ENCODE measurements around the gene TGFBR1.

Gene TGFBR1

DNA sequence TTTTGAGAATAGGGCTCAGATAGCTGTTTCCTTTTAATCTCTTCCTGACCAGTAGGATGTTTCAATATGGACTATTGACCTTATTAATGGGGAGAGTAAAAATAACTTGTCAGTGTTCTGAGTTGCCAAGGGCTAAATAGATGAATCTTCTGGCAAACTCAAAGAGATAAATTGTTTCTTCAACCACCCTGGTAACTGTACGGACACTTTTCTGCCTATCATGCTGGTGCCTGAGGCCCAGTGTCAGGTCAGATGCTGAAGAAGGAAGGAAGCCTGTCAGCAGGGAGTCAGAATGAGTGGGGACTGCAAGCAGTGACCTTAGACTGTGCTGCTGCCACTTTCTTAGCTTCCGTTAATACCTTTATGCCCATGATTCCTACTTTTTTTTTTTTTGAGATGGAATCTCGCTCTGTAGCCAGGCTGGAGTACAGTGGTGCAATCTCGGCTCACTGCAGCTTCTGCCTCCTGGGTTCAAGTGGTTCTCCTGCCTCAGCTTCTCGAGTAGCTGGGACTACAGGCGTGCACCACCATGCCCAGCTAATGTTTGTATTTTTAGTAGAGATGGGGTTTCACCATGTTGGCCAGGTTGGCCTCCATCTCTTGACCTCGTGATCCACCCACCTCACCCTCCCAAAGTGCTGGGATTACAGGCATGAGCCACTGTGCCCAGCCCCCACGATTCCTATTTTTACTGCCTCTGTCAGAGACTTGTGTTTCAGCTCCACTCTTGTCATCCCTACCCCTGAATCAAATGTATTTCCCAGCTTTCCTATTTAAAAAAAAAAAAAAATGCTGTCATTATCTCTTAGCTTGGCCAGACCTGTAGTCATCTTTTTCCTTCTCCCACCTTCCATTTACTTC lies 33.7 kb downstream of the TGFBR1 start:
- TF ChIP-seq, protein P1, sequence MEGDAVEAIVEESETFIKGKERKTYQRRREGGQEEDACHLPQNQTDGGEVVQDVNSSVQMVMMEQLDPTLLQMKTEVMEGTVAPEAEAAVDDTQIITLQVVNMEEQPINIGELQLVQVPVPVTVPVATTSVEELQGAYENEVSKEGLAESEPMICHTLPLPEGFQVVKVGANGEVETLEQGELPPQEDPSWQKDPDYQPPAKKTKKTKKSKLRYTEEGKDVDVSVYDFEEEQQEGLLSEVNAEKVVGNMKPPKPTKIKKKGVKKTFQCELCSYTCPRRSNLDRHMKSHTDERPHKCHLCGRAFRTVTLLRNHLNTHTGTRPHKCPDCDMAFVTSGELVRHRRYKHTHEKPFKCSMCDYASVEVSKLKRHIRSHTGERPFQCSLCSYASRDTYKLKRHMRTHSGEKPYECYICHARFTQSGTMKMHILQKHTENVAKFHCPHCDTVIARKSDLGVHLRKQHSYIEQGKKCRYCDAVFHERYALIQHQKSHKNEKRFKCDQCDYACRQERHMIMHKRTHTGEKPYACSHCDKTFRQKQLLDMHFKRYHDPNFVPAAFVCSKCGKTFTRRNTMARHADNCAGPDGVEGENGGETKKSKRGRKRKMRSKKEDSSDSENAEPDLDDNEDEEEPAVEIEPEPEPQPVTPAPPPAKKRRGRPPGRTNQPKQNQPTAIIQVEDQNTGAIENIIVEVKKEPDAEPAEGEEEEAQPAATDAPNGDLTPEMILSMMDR (IDR thresholded peaks at IDR 0.05; ENCODE audit: control insufficient read depth, extremely low read depth, insufficient read depth): no peak
- DNase-seq (ENCODE audit: low read depth): no peak
- no peak overlapping the region for H3K4me3 ChIP-seq (ENCODE audit: low read depth, low read length)

DNA sequence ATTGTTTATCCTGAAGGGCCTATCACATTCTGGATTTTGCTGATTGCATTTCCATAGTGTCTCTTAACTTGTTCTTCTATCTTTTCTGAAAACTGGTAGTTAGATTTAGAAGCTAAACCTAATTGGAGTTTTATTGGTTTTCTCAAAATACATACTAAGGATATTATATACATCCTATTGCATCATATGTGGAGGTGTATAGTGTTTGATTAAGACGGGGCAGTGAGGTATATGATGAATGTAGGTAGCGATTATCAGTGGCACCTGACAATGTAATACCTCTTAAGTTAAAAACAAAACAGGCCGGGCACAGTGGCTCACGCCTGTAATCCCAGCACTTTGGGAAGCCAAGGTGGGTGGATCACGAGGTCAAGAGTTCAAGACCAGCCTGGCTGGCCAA lies 35.0 kb downstream of the TGFBR1 start:
- no peak overlapping the region for H3K4me3 ChIP-seq (ENCODE audit: low read depth, low read length)
- TF ChIP-seq, protein P1 (IDR thresholded peaks at IDR 0.05; ENCODE audit: control insufficient read depth, extremely low read depth, insufficient read depth): no peak
- no peak for DNase-seq (ENCODE audit: low read depth)

DNA sequence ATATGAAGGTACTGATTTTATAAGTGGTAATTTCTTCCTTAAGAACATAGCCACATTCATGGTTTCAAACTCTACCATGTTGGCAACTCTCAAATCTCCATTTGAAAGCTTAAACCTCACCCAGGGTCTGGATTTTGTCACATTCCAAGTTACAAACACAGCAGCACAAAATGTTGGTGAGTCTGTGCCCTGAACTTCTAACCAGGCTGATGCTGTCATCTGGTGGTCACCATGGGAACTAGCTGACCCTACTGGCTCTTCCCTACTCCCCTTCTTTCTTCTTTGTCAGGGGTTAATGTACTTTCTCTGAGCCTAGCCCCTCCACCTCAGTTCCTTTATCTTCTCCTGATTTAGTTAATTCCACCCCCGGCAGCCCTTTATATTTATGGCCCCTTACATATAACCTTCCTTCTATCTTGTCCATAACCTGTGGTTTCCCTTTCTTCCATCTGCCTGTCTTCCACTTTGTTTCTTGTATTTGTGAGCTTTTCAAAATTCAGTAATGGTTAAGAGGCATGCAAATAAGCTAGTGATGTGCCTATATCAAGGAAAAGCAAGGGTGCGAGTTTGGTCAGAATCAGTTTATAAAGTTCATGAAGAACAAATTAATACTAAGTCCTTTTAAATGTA lies 35.9 kb downstream of the TGFBR1 start:
- DNase-seq (ENCODE audit: low read depth): no peak
- TF ChIP-seq, protein P1 (IDR thresholded peaks at IDR 0.05; ENCODE audit: control insufficient read depth, extremely low read depth, insufficient read depth): peak; percentile 93
- H3K4me3 ChIP-seq (ENCODE audit: low read depth, low read length): no peak overlapping the region

DNA sequence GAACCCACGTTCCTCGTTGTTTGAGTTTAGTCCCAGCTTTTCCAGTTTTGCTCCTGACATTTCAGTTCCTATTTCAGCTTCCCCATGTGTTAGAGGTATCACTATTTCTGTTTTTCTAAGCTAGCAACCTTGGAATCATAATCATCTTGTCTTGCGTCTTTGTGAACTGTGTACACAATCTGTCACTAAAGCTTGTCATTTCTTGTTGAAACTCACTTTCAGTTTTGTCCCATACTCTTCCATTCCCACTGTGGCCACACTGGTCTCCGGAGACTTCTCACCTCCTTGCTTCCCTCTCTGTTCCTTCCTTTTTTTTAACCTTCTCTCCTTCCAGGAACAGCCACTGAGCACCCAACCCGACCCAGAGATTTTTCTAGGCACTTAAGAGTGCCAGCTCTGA lies 36.9 kb downstream of the TGFBR1 start:
- no peak for DNase-seq (ENCODE audit: low read depth)
- H3K4me3 ChIP-seq (ENCODE audit: low read depth, low read length): no peak overlapping the region

DNA sequence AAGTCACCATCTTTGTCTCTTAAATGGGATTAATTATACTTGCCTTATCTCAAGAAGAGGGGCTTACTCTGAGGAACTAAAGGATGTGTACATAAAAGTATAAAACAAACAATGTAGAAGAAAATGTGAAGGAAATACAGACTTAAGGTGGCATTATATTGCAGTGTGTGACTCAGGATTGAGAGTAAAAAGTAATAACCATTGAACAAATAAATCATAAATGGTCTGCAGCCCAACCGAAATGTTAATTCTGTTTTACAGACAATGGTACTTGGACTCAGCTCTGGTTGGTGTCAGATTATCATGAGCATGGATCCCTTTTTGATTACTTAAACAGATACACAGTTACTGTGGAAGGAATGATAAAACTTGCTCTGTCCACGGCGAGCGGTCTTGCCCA lies 37.4 kb downstream of the TGFBR1 start:
- H3K4me3 ChIP-seq (ENCODE audit: low read depth, low read length): no peak overlapping the region
- TF ChIP-seq, protein P1 (IDR thresholded peaks at IDR 0.05; ENCODE audit: control insufficient read depth, extremely low read depth, insufficient read depth): no peak

More for the DNA sequence above, 36.9 kb downstream of the TGFBR1 start:
- TF ChIP-seq, protein P1 (IDR thresholded peaks at IDR 0.05; ENCODE audit: control insufficient read depth, extremely low read depth, insufficient read depth): no peak

DNA sequence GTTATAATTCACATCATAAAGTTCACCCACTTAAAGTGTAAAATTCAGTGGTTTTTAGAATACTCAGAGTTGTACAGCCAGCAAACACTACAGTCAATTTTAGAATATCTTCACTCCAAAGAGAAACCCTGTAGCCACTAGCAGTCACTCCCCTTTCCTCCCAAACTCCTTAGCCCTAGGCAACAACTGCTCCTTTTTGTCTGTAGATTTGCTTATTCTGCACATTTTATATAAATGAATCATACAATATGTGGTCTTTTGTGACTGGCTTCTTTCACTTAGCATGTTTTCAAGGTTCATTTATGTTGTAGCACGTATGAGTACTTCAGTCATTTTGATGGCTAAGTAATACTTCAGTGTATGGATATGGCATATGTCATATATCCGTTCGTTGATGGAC lies 38.7 kb downstream of the TGFBR1 start:
- no peak overlapping the region for H3K4me3 ChIP-seq (ENCODE audit: low read depth, low read length)
- DNase-seq (ENCODE audit: low read depth): no peak
- TF ChIP-seq, protein P1 (IDR thresholded peaks at IDR 0.05; ENCODE audit: control insufficient read depth, extremely low read depth, insufficient read depth): no peak

More for the DNA sequence above, 37.4 kb downstream of the TGFBR1 start:
- peak; percentile 82 for DNase-seq (ENCODE audit: low read depth)
